Measurements from ENCODE around the gene CARS1.

DNA sequence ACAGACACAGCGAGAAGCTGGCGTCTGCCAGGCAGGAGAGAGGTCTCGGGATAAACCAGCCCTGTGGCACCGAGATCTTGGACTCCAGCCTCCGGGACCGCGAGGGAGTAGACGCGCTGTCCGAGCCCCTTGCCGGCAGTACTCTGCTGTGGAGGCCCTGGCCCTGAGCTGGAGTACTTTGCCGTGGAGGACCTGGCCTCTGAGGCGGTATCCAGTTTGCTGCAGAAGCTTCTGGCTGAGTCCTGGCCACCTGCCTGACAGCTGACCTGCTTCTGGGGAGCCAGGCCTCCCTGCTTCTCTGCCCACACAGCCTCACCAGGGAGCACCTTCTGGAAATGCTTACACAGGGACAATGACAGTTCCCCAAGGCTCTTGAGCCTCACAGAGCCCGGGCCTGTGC is 31.6 kb upstream of the CARS1 start:
- TF ChIP-seq, protein P1, sequence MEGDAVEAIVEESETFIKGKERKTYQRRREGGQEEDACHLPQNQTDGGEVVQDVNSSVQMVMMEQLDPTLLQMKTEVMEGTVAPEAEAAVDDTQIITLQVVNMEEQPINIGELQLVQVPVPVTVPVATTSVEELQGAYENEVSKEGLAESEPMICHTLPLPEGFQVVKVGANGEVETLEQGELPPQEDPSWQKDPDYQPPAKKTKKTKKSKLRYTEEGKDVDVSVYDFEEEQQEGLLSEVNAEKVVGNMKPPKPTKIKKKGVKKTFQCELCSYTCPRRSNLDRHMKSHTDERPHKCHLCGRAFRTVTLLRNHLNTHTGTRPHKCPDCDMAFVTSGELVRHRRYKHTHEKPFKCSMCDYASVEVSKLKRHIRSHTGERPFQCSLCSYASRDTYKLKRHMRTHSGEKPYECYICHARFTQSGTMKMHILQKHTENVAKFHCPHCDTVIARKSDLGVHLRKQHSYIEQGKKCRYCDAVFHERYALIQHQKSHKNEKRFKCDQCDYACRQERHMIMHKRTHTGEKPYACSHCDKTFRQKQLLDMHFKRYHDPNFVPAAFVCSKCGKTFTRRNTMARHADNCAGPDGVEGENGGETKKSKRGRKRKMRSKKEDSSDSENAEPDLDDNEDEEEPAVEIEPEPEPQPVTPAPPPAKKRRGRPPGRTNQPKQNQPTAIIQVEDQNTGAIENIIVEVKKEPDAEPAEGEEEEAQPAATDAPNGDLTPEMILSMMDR (IDR thresholded peaks at IDR 0.05), result no peak
- no peak for TF ChIP-seq EZH2 (IDR thresholded peaks at IDR 0.05; ENCODE audit: borderline replicate concordance, insufficient read depth, low read depth, low read length, poor library complexity, severe bottlenecking)

Data from B cell (primary cell).